B cell (primary cell): ENCODE results near the gene COMMD7. TPM values are rescaled to one million over a fixed set of nuclear protein-coding genes. Genes with fewer than 3 reads are reported as not detected.

Experiments used
- ATAC-seq: fragments of 200-7000 bp; cut with Tn5 transposase; one replicate; pipeline ENCODE4 v1.10.0; 2021; ENCODE audit warnings: low read depth, mild to moderate bottlenecking, moderate number of reproducible peaks, moderate library complexity
- CTCF ChIA-PET: fragments of 350-600 bp; sonication (Branson Sonifier 250); formaldehyde crosslinking; loops from one replicate; lab custom pipeline; 2021; ENCODE audit warnings: antibody characterized with exemption, inconsistent platforms; lab: Charles Lee
- POLR2A ChIA-PET: fragments of 350-600 bp; sonication (Branson Sonifier 250); formaldehyde crosslinking; loops from one replicate; lab custom pipeline; 2021; ENCODE audit warnings: antibody characterized with exemption; lab: Charles Lee
- DNase-seq: peaks from one replicate; pipeline ENCODE4 v3.0.0; 2013
- H2AFZ ChIP-seq: 2 replicates; pipeline ENCODE4 v1.6.1; 2012; ENCODE audit warnings: mild to moderate bottlenecking, low read depth, low read length; ENCODE audit not compliant: insufficient read depth, poor library complexity, severe bottlenecking
- H3K27ac ChIP-seq, 2 donors: 1 replicate in 1 of 2; 2 replicates in 1 of 2; pipeline ENCODE4 v1.5.1; 2012 to 2013; ENCODE audit warnings: low read length in 2 of 2, mild to moderate bottlenecking in 2 of 2, moderate library complexity in 1 of 2
- H3K27me3 ChIP-seq, 4 experiments: fragments of 200-600 bp in 1 of 4; sonication (generic) in 1 of 4; replicated peaks in 1 of 4; 1 replicate in 2 of 4; 2 replicates in 2 of 4; pipeline versions ENCODE4 v1.6.1 to v1.7.0; 2013 to 2016; ENCODE audit warnings: low read length in 3 of 4, mild to moderate bottlenecking in 2 of 4, mixed read lengths in 1 of 4, moderate library complexity in 1 of 4; ENCODE audit not compliant: insufficient read depth in 4 of 4, control insufficient read depth in 3 of 4; ENCODE audit errors: control extremely low read depth in 1 of 4
- H3K36me3 ChIP-seq, 2 experiments: replicated peaks in 1 of 2; 1 replicate in 1 of 2; 2 replicates in 1 of 2; pipeline versions ENCODE4 v1.6.1 to v1.7.1; 2013; ENCODE audit warnings: low read length in 1 of 2; ENCODE audit not compliant: insufficient read depth in 2 of 2, control insufficient read depth in 1 of 2; ENCODE audit errors: control extremely low read depth in 1 of 2, extremely low read depth in 1 of 2
- H3K4me1 ChIP-seq, 2 donors: fragments of 200-600 bp in 1 of 2; sonication (generic) in 1 of 2; 1 replicate in 1 of 2; 2 replicates in 1 of 2; pipeline versions ENCODE4 v1.5.1 to v1.6.1; 2013 to 2017; ENCODE audit warnings: low read length in 2 of 2; ENCODE audit not compliant: control insufficient read depth in 2 of 2, insufficient read depth in 2 of 2
- H3K4me2 ChIP-seq: replicated peaks from 2 replicates; pipeline ENCODE3; 2012; ENCODE audit warnings: mild to moderate bottlenecking, low read depth, low read length; ENCODE audit not compliant: poor library complexity, severe bottlenecking
- H3K4me3 ChIP-seq, 5 experiments: fragments of 200-600 bp in 1 of 5; sonication (generic) in 1 of 5; 1 replicate in 3 of 5; 2 replicates in 2 of 5; pipeline versions ENCODE4 v1.5.1 to v1.7.0; 2011 to 2016; ENCODE audit warnings: low read length in 4 of 5, mild to moderate bottlenecking in 4 of 5, low read depth in 2 of 5, control low read depth in 1 of 5, moderate library complexity in 1 of 5; ENCODE audit not compliant: insufficient read depth in 1 of 5; ENCODE audit errors: control extremely low read depth in 1 of 5, extremely low read depth in 1 of 5
- H3K79me2 ChIP-seq: fragments of 200-600 bp; sonication (generic); one replicate; pipeline ENCODE4 v1.6.0; 2016; ENCODE audit warnings: low read length; ENCODE audit not compliant: control insufficient read depth, insufficient read depth
- H3K9ac ChIP-seq: fragments of 200-600 bp; sonication (generic); 2 replicates; pipeline ENCODE4 v1.6.1; 2017; ENCODE audit warnings: mild to moderate bottlenecking, low read length, moderate library complexity
- H3K9me3 ChIP-seq, 3 donors: one replicate each; pipeline versions ENCODE4 v1.6.1 to v1.7.1; 2013; ENCODE audit warnings: low read length in 2 of 3; ENCODE audit not compliant: control insufficient read depth in 2 of 3, insufficient read depth in 1 of 3; ENCODE audit errors: control extremely low read depth in 1 of 3
- H4K20me1 ChIP-seq: 2 replicates; pipeline ENCODE4 v1.6.0; 2012; ENCODE audit warnings: mild to moderate bottlenecking, low read length; ENCODE audit not compliant: insufficient read depth, control insufficient read depth, poor library complexity, severe bottlenecking
- H3K27ac Mint-ChIP-seq: one replicate; pipeline ENCODE4 v1.8.0; 2021; ENCODE audit warnings: mixed read lengths
- H3K27me3 Mint-ChIP-seq: one replicate; pipeline ENCODE4 v1.8.0; 2021; ENCODE audit warnings: mixed read lengths
- H3K4me1 Mint-ChIP-seq: one replicate; pipeline ENCODE4 v1.8.0; 2021; ENCODE audit warnings: mixed read lengths
- H3K4me3 Mint-ChIP-seq: one replicate; pipeline ENCODE4 v1.8.0; 2021; ENCODE audit warnings: mixed read lengths
- H3K9me3 Mint-ChIP-seq: one replicate; pipeline ENCODE4 v1.8.0; 2022; ENCODE audit warnings: mixed read lengths; ENCODE audit not compliant: insufficient read depth
- EZH2 ChIP-seq: IDR thresholded peaks from 2 replicates; pipeline ENCODE4 v1.6.1; 2012; ENCODE audit warnings: borderline replicate concordance, low read depth, mild to moderate bottlenecking, moderate library complexity, low read length; ENCODE audit not compliant: insufficient read depth, poor library complexity, severe bottlenecking
- WGBS: methylation state at CpG from one replicate; pipeline ENCODE4 v1.1.5; 2013; ENCODE audit warnings: missing lambda C conversion rate; ENCODE audit not compliant: insufficient coverage; 5-methylcytosine and 5-hydroxymethylcytosine counted together
- intact Hi-C: fragments of 100-400 bp; cut with micrococcal nuclease; formaldehyde crosslinking; loops from one replicate; pipeline ENCODE4 v1.10.0; 2022
- polyA plus RNA-seq: library from polyadenylated mRNA; depleted of rRNA; stranded (reverse); fragments of >200 nt; gene quantifications from 2 replicates; pipeline ENCODE4 v1.2.3, GENCODE V29; 2012
- total RNA-seq, 2 donors: library from RNA; stranded (reverse); fragments of 120-200 nt in 1 of 2; gene quantifications; 1 replicate in 1 of 2; 2 replicates in 1 of 2; pipeline versions ENCODE4 v1.2.3 to v1.2.4, GENCODE V29; 2013 to 2022
- TF ChIP-seq, protein P1 (sequence below): fragments of 200-600 bp; IDR thresholded peaks from one replicate; pipeline ENCODE4 v1.8.0; 2022; ENCODE audit warnings: antibody characterized with exemption, mild to moderate bottlenecking

Gene COMMD7
- total and polyA plus RNA-seq, 2 donors (not counting 1 experiment from before 2014, with no cell fraction given), result 24.5 to 34.9 TPM

DNA sequence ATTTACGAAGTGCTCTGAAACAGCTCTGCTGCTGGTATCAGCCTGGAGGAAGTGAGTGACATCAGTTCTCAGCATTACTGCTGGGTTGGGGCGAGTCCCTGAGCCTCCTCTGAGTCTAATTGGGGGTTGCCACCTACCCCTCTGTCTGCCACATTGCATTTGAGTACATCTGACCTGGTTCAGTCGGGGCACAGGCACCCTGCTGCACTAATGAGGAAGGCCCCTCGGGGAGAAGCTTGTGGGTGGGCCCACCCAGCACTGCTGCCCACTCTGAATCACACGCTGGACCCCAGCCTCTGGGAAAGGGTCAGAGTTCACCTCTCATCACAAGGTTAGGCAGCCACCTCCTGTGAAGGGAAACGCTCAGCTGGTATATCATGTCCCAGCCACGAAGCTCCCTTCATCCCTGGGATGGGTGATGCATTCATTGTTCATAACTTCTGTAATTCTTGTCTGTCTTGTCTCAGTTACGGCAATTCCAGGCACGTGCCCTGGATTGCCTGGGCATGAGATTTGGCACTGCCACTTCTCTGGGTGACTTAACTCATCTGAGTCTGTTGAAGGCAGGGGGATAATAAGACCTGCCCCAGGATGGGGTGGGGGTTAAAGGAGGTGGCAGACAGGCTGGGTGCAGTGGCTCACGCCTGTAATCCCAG lies 32.2 kb upstream of the COMMD7 start:
- intact Hi-C loops, result loop anchor here (5.0 kb wide), 1 partner anchor 253 kb away; no protein-coding TSS in a partner anchor
- H3K79me2 ChIP-seq, result no peaks in the 10 kb centered on the region
- WGBS, result 90% methylated on average over 10 of the region's 10 CpGs

DNA sequence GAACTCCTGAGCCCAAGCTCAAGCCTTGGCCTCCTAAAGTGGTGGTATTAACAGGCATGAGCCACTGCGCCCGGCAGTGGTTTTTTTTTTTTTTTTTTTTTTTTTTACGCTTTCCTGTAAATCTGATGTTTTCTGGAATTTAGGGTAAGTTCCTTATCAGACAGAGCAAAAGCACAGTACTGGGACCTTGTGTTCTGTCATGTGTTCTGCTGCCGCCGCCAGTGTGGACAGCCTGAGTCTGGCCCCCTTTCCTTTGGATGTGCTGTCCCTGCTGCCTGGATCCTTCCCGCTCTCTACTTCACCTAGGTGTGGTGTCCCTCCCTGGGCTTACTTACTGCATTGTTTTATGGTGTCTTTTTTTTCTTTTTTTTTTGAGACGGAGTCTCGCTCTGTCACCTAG lies 30.6 kb upstream of the COMMD7 start:
- Histone ChIP-seq H3K4me3 (no peak overlapping the region), H3K79me2 (no peaks in the 10 kb centered on the region), H3K27ac (no peak overlapping the region), H3K4me1 (no peaks in the 10 kb centered on the region), H4K20me1 (no peaks in the 10 kb centered on the region), H3K36me3 (no peaks in the 10 kb centered on the region), H2AFZ (no peak overlapping the region), H3K4me2 (no peak overlapping the region), H3K9me3 (no peaks in the 10 kb centered on the region), H3K27me3 (no peaks in the 10 kb centered on the region), H3K9ac (no peak overlapping the region)
- Mint-ChIP-seq H3K27me3 (no peaks in the 10 kb centered on the region), H3K9me3 (no peaks in the 10 kb centered on the region), H3K4me3 (no peak overlapping the region), H3K4me1 (no peaks in the 10 kb centered on the region), H3K27ac (no peak overlapping the region)
- TF ChIP-seq, protein P1, sequence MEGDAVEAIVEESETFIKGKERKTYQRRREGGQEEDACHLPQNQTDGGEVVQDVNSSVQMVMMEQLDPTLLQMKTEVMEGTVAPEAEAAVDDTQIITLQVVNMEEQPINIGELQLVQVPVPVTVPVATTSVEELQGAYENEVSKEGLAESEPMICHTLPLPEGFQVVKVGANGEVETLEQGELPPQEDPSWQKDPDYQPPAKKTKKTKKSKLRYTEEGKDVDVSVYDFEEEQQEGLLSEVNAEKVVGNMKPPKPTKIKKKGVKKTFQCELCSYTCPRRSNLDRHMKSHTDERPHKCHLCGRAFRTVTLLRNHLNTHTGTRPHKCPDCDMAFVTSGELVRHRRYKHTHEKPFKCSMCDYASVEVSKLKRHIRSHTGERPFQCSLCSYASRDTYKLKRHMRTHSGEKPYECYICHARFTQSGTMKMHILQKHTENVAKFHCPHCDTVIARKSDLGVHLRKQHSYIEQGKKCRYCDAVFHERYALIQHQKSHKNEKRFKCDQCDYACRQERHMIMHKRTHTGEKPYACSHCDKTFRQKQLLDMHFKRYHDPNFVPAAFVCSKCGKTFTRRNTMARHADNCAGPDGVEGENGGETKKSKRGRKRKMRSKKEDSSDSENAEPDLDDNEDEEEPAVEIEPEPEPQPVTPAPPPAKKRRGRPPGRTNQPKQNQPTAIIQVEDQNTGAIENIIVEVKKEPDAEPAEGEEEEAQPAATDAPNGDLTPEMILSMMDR, result no peak
- no peak for TF ChIP-seq EZH2
- ChIA-PET POLR2A (no interaction called here), CTCF (interaction anchor here (0.7 to 1.2 kb wide), 3 partner anchors 99 to 251 kb away, joined by 3 to 5 read pairs (median 3); no protein-coding TSS in a partner anchor)
- intact Hi-C loops, result no loop called here
- ATAC-seq (no peak), DNase-seq (no peak)
- WGBS, result 100% methylated on average over 2 of the region's 8 CpGs

More for the DNA sequence above, 32.2 kb upstream of the COMMD7 start:
- H3K36me3 ChIP-seq, result no peaks in the 10 kb centered on the region
- no peaks in the 10 kb centered on the region for H4K20me1 ChIP-seq
- ChIA-PET POLR2A (interaction anchor here (0.5 to 0.7 kb wide), 2 partner anchors 14 to 237 kb away, joined by 3 to 4 read pairs; no protein-coding TSS in a partner anchor), CTCF (interaction anchor here (1.7 to 6.6 kb wide), 3 partner anchors 14 to 253 kb away, joined by 9 to 138 read pairs (median 36); partner anchors contain the start of gene C20orf203)
- H3K27ac ChIP-seq, result no peak overlapping the region
- no peaks in the 10 kb centered on the region for H3K4me1 ChIP-seq
- ATAC-seq (no peak), DNase-seq (no peak)
- Mint-ChIP-seq H3K4me1 (no peaks in the 10 kb centered on the region), H3K27ac (no peak overlapping the region), H3K27me3 (no peaks in the 10 kb centered on the region), H3K4me3 (no peak overlapping the region), H3K9me3 (no peaks in the 10 kb centered on the region)
- H3K4me2 ChIP-seq, result no peak overlapping the region
- H2AFZ ChIP-seq, result no peak overlapping the region
- no peak overlapping the region for H3K4me3 ChIP-seq
- H3K27me3 ChIP-seq, result no peaks in the 10 kb centered on the region
- H3K9me3 ChIP-seq, result no peaks in the 10 kb centered on the region
- no peak overlapping the region for H3K9ac ChIP-seq
- no peak for TF ChIP-seq EZH2
- TF ChIP-seq, protein P1, result no peak
